Stimulated activated CD8-positive, alpha-beta memory T cell treated with anti-CD3 and anti-CD28 coated beads, Interleukin-15, amount 100 ng/mL, for 24 hours (primary cell): ENCODE measurements around the gene ITSN1.
"Not testable (repeated sequence)": the region's sequence is repeated elsewhere in the genome, so short reads cannot be mapped to it uniquely, and the experiment has no call there.

Experiments used
- DNase-seq: peaks from one replicate; pipeline ENCODE4 v3.0.0-alpha.2; 2020; ENCODE audit warnings: low read depth

Gene ITSN1

DNA sequence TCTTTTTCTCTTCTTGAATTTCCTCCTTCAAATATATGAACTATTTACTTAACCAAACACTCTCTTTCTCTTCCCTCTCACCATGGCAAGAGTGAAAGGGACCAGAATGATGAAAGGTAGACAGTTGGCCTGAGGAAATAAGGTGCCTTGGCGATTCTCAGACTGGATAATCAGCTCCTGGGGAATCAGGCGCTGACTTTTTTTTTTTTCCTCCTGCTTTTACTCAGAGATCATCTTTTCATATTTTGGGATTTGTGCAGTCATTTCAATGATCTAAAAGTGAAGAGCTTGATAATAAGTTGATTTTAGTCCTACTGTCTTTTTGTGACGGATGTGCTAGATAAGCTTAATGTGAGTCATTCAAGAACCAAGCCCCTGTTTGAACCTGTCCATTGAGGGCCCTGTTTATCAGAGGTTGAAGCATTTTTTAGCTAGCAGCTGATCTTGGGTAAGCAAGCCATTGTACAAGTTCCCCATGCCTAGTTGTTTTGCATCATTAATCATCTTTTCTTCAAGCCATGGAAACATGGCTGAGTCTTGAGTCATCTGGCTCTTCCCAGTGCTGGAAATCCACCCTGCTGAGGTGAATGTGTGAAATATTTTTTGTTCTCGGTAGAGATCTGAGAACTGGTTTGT lies 40.8 kb downstream of the ITSN1 start:
- no peak for DNase-seq

- no peak for DNase-seq
Measured at GRCh38 chr21:33684068-33684467, 41.8 kb downstream of the ITSN1 start.

- DNase-seq, result no peak
Measured at GRCh38 chr21:33684923-33685560, 42.7 kb downstream of the ITSN1 start.

DNA sequence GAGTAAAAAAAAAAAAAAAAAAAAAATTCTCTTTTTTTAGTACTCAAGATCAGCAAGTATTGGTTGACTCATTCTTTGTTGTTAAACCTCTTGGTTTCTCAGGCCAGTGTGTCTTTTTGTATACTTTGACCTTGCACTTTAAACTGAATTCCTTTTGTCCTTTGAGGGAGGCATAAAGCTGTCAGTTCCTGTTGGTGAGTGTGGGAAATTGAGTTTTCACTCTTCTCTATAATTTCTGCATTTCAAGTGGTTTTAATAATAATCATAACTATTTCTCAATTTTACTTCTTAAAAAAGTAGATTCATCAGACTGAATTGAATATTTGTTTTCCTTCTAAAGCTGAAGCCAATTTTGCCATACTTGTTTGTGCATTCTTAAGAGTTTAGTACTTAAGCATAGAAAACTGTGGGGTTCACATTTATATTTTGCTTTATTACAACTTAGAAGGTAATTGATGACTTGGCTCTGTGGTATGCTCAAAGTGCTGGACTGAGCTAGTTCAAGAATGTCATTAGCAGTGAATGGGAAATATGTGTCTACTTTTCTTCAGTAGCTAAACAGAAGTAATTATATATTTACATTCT lies 43.4 kb downstream of the ITSN1 start:
- no peak for DNase-seq

GRCh38 chr21:33686386-33686785 lies 44.1 kb downstream of the ITSN1 start:
- no peak for DNase-seq

- no peak for DNase-seq
Measured at GRCh38 chr21:33687634-33688033, 45.3 kb downstream of the ITSN1 start.

GRCh38 chr21:33688353-33688752 lies 46.1 kb downstream of the ITSN1 start:
- DNase-seq, result no peak

GRCh38 chr21:33690874-33691273 lies 48.6 kb downstream of the ITSN1 start:
- DNase-seq, result no peak

DNA sequence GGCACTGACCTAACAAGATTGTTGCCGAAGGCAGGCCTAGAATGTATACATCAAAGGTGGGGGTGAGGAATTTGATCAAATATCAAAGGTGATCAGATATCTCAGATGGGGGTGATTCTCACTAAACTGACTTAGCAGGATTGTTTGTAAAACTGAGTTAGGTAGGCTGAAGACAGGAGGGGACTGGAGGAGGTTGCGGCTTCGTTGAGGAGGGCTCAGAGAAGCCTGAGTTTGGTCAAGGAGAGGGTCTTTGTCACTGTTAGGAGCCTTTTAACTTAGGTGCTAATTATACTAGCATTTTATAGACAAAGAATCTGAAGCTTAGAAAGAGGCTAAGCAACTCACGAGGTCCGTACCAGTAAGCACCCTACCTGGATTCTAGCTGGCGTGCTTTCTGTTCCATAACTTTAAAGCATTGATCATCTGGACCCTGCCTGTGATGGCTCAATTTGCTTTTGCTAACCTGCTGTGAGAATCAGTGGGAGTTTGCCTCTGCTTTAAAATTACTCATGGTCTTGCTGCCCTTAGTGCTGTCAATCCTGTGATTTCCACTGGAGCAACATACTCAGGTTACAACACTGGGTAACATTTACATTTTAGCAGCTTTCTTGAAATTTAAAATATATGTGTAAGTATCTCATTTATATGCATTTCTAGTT lies 49.8 kb downstream of the ITSN1 start:
- no peak for DNase-seq

- DNase-seq, result no peak
Measured at GRCh38 chr21:33695813-33696212, 53.5 kb downstream of the ITSN1 start.

DNA sequence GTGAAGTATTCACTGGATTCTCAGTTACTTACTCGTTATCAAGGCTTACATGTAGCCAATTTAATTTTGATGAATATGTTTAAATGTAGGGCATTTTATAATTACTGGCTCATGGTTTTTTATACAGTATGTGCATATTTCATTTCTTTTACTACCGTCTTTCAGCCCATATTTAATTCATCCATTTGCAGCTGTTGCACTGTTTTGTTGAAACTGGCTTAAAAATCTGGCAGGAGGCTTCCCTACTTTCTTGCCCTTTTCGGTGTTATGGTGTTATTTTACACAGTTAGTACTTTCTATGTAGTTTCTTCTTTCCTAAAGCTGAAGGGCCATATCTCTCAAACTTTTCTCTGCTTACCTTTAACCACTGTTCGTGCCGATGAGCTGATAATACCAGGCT lies 54.2 kb downstream of the ITSN1 start:
- no peak for DNase-seq

DNA sequence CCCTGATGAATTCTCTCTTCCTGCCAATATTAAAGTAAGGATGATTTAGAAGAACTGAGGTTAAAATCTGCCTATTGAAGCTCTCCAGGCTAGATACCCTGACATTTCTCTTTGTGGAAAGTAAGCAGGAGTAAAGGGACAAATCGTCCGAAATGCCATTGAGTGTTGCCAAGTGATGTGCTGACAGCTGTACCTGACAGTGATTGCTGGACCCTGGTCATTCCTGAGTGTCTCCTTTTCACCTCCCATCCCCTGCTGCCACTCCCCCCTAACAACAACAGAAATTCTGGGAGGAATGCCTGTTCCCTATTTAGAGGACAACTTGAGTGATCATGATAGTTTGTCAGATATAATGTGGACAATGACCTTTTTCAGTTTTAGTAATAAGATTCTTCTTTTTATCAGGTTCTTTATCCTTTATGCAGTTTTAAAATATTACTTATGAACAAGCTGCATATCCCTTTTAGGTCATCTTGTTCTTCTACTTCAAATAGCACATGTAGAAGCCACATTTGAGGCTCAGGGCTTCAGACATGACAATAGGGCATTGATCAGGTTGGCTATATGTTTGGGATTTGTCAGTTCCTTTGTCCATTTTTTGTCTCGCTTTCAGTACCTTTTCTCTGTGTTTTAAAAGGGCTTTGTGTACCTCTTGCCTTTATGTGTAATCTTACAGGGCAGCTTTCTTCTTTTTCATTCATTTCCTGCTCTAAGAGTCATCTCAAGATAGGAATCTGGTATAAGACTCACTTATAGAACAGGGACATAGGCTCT lies 56.0 kb downstream of the ITSN1 start:
- no peak for DNase-seq

- DNase-seq, result no peak
Measured at GRCh38 chr21:33699277-33699676, 57.0 kb downstream of the ITSN1 start.

DNA sequence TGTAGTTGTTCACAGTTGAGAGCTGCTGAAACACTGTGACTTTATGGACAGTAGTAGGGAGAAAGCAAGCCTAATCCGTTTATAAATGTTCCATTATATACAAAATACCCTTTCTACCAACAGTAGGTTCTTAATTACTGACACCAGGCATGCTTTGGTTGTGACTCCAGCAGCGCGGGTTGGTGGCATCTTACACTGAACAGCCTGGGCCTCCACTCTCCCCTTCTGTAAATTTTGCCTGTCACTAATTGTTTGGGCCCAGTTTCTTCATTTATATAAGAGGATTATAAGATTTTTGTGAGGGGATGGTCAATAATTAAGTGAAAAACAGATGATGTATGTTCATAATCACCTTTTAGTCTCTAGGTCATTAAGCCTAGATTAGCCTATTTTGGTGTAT lies 58.2 kb downstream of the ITSN1 start:
- DNase-seq, result no peak

DNA sequence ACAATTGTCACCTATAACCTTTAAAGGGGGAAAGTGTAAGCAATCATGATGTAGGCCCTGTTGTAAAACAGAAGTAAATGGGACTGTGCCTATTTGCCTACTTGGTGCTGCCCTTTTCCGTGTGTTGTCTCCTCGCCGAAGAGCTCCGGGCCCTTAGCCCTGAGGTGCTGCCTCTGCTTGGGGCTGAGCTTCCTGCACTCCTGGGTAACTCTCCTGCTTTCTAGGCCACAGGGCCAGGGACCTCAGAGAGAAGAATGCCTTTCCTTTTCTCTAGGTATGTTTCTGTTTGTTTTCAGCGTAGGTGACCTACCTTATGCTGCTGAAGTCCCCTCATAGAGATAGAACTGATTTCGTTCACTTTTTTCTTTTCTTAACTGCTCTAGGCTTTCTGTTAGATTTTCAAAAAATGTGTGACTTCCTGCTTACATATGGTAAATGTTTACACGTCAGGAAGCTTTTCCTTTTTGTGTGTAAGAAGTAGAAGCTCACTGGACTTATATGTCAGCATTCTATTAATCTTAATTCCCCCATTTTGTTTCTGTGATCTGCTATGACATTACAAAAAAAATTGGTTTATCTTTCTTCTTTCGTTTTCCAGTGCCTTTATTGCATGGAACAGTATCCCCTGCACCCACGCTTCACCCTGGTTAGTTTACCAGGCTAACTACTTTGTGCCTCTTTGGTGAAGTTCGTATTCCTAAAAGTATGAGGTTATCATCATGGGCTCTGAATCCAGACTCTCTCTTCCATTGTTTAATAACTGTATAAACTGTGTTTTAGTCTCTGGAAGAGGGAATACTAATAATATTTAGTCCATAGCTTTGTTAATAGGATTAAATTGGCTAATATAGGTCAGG lies 61.7 kb downstream of the ITSN1 start:
- DNase-seq, result no peak

DNA sequence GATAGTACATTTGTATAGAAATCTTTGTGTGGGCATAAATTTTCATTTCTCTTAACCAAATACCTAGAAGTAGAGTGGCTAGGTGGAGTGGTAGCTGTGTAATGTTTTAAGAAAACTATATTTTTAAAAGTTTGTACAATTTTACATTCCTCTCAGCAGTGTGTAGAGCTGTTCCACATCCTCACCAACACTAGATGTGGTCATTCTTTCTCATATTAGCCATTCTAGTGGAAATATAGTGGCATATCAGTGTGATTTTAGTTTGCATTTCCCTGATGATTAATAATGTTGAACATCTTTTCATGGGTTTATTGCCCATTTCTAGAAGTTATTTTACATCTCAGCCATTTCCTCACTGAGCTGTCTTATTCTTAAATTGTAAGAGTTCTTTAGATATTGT lies 65.5 kb downstream of the ITSN1 start:
- no peak for DNase-seq

- no peak for DNase-seq
Measured at GRCh38 chr21:33708874-33709273, 66.6 kb downstream of the ITSN1 start.

- no peak for DNase-seq
Measured at GRCh38 chr21:33712022-33712803, 69.9 kb downstream of the ITSN1 start.

DNA sequence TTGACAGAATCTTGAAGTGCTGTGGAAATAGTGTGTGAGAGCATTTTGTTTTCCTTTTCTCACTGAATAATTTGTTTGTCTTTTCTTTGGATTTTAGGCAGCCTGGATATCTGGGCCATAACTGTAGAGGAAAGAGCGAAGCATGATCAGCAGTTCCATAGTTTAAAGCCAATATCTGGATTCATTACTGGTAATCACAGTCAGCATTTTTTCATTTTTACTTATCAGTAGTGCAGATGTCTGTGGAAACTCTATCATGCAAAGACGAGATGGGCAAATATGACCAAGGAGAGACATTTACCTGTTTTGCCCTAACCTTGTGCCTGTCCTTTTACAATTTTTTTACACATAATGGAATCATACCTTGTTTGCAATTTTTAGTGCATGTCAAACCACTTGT lies 78.8 kb downstream of the ITSN1 start:
- DNase-seq, result no peak

DNA sequence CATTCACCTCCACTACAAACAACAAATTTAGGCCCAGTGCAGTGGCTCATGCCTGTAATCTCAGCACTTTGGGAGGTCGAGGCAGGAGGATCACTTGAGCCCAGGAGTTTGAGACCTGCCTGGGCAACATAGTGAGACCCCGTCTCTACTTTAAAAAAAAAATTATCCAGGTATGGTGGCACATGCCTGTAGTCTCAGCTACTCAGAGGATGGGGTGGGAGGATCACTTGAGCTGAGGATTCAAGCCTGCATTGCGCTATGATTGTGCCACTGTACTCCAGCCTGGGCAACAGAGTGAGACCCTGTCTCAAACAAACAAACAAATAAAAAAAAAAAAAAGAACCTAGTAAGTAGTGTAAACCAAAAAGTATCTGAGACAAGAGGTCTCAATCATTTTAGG lies 86.8 kb downstream of the ITSN1 start:
- not testable (repeated sequence) for DNase-seq

DNA sequence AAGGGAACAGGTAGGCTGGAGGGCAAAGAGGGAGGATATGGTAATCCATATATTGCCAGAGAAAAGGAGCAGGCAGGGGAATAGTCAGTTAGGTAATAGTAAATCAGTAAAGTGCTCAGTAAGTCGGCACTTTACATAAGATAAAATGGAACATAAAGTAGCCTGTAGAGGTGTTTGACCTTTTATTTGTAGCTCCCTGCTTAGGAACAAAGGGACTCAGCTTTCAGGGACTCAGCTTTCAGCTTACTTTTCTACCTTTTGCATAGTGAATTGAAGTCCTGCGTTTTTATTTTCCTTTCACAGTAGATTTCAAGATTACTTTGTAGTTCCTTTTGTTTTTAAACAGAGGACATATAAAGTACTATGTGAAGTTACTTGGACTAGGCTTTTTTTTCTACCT lies 87.3 kb downstream of the ITSN1 start:
- DNase-seq, result no peak
